Femur (tissue), 1 donor: ENCODE data around the gene CRYAB.
"Not testable (repeated sequence)": the region's sequence is repeated elsewhere in the genome, so short reads cannot be mapped to it uniquely, and the experiment has no call there.

Source experiments
- DNase-seq: peaks from one replicate; pipeline ENCODE4 v3.0.0-alpha.2; 2017

The CRYAB gene

GRCh38 chr11:111933176-111933575 is 21.6 kb upstream of the CRYAB start:
- not testable (repeated sequence) for DNase-seq

DNA sequence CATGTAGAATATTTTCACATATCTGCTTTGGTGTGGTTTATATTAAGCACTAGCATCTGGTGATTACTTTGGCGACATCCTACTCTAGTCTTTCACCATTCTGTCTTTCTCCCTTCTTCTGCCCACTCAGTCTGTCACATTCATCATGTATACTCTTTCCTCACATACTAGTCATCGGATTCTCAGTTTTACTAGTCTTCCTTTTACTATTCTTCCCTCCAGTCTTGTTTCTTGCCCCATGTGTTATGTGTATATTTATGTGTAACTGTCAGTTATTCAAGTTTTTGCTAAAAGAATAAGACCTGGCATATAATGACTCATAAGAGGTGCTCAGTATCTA is 21.0 kb upstream of the CRYAB start:
- no peak for DNase-seq

- no peak for DNase-seq
Observed at GRCh38 chr11:111930472-111930871, 18.9 kb upstream of the CRYAB start.

DNA sequence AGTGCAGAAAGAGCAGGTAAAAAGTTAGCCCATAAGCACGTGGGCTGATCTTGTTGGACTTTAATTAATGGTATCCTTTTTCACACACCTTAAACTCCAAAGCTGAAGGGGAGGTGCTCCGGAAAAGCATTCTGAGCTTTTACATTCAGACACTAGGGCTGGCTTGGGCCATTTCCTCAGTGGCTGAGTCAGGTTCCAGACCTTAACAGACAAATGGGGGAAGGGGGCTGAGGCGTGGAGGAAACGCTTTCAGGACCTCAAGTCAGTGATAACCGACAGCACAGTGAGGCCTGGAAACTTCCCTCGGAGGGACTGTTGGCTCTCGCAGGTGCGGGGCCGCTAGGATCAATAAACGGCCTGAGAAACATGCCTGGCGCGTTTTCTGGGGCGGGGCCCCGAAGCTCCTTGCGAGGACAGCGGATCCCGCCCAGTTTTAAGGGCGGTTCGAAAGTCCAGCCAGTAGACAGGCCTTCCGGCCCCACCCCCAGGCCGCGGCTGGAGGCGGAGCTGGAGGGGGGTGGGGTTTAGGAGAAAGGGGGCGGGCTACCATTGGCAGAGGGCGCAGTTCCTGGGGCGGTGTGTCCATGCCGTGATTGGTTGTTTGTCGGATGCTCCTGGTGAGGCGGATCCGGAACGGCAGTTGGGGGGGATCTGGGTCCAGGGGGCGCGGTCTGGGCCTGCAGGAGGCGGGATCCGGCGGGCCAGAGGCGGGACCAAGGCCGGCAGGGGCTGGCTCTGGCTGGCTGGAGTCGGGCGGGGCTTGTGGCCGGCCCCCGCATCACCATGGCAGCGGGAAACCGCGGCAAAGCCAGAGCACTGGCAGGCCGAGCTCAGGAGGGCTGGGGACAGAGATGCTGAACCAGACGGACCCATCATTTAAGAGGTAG is 15.2 kb upstream of the CRYAB start:
- DNase-seq, result peak; percentile 99

GRCh38 chr11:111925953-111926352 is 14.4 kb upstream of the CRYAB start:
- DNase-seq, result no peak

- no peak for DNase-seq
Observed at GRCh38 chr11:111923951-111924350, 12.4 kb upstream of the CRYAB start.

DNA sequence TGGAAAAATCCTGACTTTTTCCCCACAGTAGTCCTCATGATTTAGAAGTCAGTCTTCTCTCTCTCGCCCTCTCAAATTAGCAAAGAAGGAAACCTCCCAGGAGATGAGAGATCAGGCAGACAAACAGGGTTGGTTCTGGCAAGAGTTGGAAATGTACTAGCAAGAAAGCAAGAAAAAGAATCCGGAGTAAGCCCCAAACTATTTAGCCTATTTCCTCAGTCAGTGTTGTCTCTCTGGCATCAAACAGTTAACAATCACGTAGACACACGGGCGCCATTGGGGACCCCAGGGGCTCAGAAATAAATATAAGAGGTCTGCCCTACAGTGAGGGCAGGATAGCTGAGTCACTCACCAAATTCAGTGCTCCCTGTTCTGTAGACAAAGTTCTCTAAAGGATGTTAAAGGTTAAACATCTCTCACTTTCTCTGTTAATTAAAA is 11.8 kb upstream of the CRYAB start:
- DNase-seq, result no peak

DNA sequence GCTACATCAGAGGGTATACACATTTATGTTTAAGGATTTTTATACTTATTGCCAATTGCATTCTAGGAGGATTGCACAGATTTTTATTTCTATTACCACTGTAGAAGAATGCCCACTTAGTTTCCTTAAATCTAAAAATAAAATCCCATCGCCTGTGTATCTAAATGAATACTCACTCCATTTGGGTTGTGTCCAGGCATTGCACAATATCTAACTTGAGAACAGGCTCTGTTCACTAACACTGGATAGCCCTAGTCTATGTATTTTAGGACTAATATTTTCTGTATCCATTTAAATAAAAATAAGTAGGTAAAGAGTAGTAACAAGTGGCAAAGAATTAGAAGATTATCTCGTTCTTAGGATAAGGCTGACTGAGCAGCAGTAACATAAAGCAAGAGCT is 11.2 kb upstream of the CRYAB start:
- no peak for DNase-seq

- DNase-seq, result no peak
Observed at GRCh38 chr11:111921541-111922230, 10.1 kb upstream of the CRYAB start.

- DNase-seq, result no peak
Observed at GRCh38 chr11:111920908-111921307, 9.3 kb upstream of the CRYAB start.

GRCh38 chr11:111918390-111919256 is 7.1 kb upstream of the CRYAB start, which contains the start of gene C11orf52:
C11orf52 (plus strand) TSS chr11:111918913; CDS start chr11:111918973, 60 bp downstream.
- DNase-seq, result peak; percentile 64

- DNase-seq, result no peak
Observed at GRCh38 chr11:111917788-111918187, 6.2 kb upstream of the CRYAB start.

- no peak for DNase-seq
Observed at GRCh38 chr11:111917312-111917711, 5.7 kb upstream of the CRYAB start.

- no peak for DNase-seq
Observed at GRCh38 chr11:111916768-111917167, 5.2 kb upstream of the CRYAB start.

GRCh38 chr11:111913997-111914396 is 2.4 kb upstream of the CRYAB start:
- peak; percentile 75 for DNase-seq

DNA sequence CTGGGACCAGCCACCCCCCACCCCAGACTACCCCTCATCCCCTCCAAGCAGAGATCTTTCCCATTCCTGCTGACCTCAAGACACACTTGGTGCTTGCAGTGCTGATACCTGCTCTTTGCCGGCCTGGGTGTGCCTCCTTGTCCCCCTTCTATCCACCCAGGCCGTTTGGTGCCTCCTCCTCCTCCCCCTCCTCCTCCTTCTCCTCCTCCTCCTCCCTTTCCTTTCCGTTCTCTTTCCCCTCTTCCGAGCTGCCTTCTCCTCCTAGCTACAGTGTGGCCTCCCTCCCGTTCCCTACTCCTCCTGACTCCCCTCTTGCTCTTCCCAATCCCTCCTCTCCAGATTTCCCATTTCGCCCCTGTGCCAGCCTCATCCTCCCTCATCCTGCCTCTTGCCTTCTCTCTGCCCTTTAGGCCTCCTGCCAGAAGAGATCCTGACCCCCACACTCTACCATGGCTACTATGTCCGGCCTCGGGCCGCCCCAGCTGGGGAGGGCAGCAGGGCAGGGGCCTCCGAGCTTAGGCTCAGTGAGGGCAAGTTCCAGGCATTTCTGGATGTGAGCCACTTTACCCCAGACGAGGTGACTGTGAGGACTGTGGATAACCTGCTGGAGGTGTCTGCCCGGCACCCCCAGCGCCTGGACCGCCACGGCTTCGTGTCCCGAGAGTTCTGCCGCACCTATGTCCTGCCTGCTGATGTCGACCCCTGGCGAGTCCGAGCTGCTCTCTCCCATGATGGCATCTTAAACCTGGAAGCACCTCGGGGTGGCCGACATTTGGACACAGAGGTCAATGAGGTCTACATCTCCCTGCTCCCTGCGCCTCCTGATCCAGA is 1.7 kb upstream of the CRYAB start:
- DNase-seq, result peak; percentile 41

GRCh38 chr11:111912535-111912934 is 965 bp upstream of the CRYAB start, which contains the start of gene HSPB2:
HSPB2 (plus strand) TSS chr11:111912734; CDS start chr11:111912830, 96 bp downstream.
- peak; percentile 78 for DNase-seq

GRCh38 chr11:111910676-111911562 is 651 bp downstream of the CRYAB start:
- DNase-seq, result no peak

DNA sequence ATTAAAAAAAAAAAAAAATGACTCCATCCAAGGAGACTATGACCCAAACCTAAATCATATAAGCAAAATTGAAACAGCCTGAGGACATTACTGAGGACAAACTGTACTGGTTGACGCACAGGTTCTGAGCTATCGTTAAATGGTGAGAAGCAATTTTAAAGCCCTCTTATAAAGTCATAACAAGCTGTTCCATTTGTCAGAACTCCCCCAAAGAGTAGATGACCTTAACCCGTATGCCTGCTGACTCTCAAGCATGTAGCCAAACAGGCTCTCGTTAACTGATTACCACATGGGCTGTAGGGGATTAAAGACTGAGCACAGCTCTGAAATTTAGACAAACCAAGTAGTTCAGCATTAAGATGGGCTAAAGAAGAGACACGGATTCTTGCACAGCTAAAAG is 2.2 kb downstream of the CRYAB start:
- DNase-seq, result no peak

GRCh38 chr11:111908639-111909305 is 2.8 kb downstream of the CRYAB start:
- DNase-seq, result no peak
